Neuronal stem cell (in vitro differentiated cells): ENCODE data around the gene NTHL1.

Experiments
- DNase-seq: peaks from one replicate; pipeline ENCODE4 v3.0.0-alpha.2; 2013; ENCODE audit warnings: low spot score
- H2AFZ ChIP-seq: one replicate; pipeline ENCODE4 v1.6.1; 2013; ENCODE audit warnings: mild to moderate bottlenecking, low read length, inconsistent platforms
- H2AK5ac ChIP-seq: 2 replicates; pipeline ENCODE4 v1.6.1; 2013; ENCODE audit warnings: low read depth, mild to moderate bottlenecking, inconsistent platforms, low read length, moderate library complexity, mixed read lengths
- H2BK120ac ChIP-seq: 2 replicates; pipeline ENCODE4 v1.6.1; 2013; ENCODE audit warnings: low read depth, mild to moderate bottlenecking, inconsistent platforms, low read length, moderate library complexity, mixed read lengths
- H2BK12ac ChIP-seq: one replicate; pipeline ENCODE4 v1.6.1; 2013; ENCODE audit warnings: low read length, inconsistent platforms
- H2BK15ac ChIP-seq: 2 replicates; pipeline ENCODE4 v1.6.1; 2013; ENCODE audit warnings: mild to moderate bottlenecking, low read length, inconsistent platforms, mixed read lengths
- H2BK5ac ChIP-seq: one replicate; pipeline ENCODE4 v1.6.1; 2013; ENCODE audit warnings: inconsistent platforms, mild to moderate bottlenecking, low read length, moderate library complexity
- H3K14ac ChIP-seq: one replicate; pipeline ENCODE4 v1.6.1; 2013; ENCODE audit warnings: low read length, inconsistent platforms
- H3K18ac ChIP-seq: 2 replicates; pipeline ENCODE4 v1.6.1; 2013; ENCODE audit warnings: low read length, inconsistent platforms
- H3K23ac ChIP-seq: 2 replicates; pipeline ENCODE4 v1.6.1; 2013; ENCODE audit warnings: low read depth, mild to moderate bottlenecking, mixed read lengths, low read length, inconsistent platforms; ENCODE audit not compliant: poor library complexity
- H3K27ac ChIP-seq: replicated peaks from 3 replicates; pipeline ENCODE4 v1.5.1; 2013; ENCODE audit warnings: low read length, inconsistent platforms
- H3K27me3 ChIP-seq, 3 experiments: 2 replicates each; pipeline ENCODE4 v1.6.1; 2013; ENCODE audit warnings: low read length in 3 of 3, mild to moderate bottlenecking in 2 of 3, inconsistent platforms in 1 of 3, low read depth in 1 of 3, mixed read lengths in 1 of 3, moderate library complexity in 1 of 3; ENCODE audit not compliant: control insufficient read depth in 3 of 3, insufficient read depth in 3 of 3
- H3K36me3 ChIP-seq, 2 donors: replicated peaks in 1 of 2; 2 replicates each; pipeline ENCODE4 v1.6.1; 2013; ENCODE audit warnings: low read length in 2 of 2; ENCODE audit not compliant: control insufficient read depth in 2 of 2, insufficient read depth in 2 of 2
- H3K4ac ChIP-seq: 2 replicates; pipeline ENCODE4 v1.6.1; 2013; ENCODE audit warnings: inconsistent platforms, mild to moderate bottlenecking, low read length, moderate library complexity
- H3K4me1 ChIP-seq, 2 donors: 1 replicate in 1 of 2; 2 replicates in 1 of 2; pipeline ENCODE4 v1.6.1; 2013; ENCODE audit warnings: low read length in 2 of 2, low read depth in 1 of 2; ENCODE audit not compliant: control insufficient read depth in 2 of 2, insufficient read depth in 1 of 2
- H3K4me2 ChIP-seq: one replicate; pipeline ENCODE4 v1.6.1; 2013; ENCODE audit warnings: mild to moderate bottlenecking, low read length, inconsistent platforms; ENCODE audit not compliant: insufficient read depth, poor library complexity, severe bottlenecking
- H3K4me3 ChIP-seq, 2 donors: 2 replicates each; pipeline ENCODE4 v1.5.1; 2013; ENCODE audit warnings: low read length in 2 of 2, mild to moderate bottlenecking in 2 of 2, inconsistent platforms in 1 of 2, moderate library complexity in 1 of 2
- H3K79me1 ChIP-seq: one replicate; pipeline ENCODE4 v1.6.1; 2013; ENCODE audit warnings: low read depth, mild to moderate bottlenecking, inconsistent platforms, low read length, moderate library complexity
- H3K9ac ChIP-seq: one replicate; pipeline ENCODE4 v1.6.1; 2013; ENCODE audit warnings: mild to moderate bottlenecking, low read depth, low read length, inconsistent platforms; ENCODE audit not compliant: poor library complexity
- H3K9me3 ChIP-seq, 2 donors: replicated peaks in 1 of 2; 2 replicates each; pipeline versions ENCODE3 to v1.6.1; 2013; ENCODE audit warnings: low read length in 2 of 2, mild to moderate bottlenecking in 2 of 2, inconsistent platforms in 1 of 2, low read depth in 1 of 2, mixed read lengths in 1 of 2, moderate library complexity in 1 of 2; ENCODE audit not compliant: control insufficient read depth in 2 of 2, insufficient read depth in 1 of 2
- H4K8ac ChIP-seq: one replicate; pipeline ENCODE4 v1.6.1; 2013; ENCODE audit warnings: low read depth, mild to moderate bottlenecking, inconsistent platforms, low read length, moderate library complexity
- H4K91ac ChIP-seq: one replicate; pipeline ENCODE4 v1.6.1; 2013; ENCODE audit warnings: low read length, low read depth, mild to moderate bottlenecking, inconsistent platforms; ENCODE audit not compliant: poor library complexity
- WGBS, 2 donors: extraction: QIAGEN DNeasy Blood & Tissue Kit; methylation state at CpG; one replicate each; pipeline ENCODE4 v1.1.7; 2013; ENCODE audit warnings: missing lambda C conversion rate in 2 of 2, mixed read lengths in 1 of 2; ENCODE audit not compliant: insufficient read length in 2 of 2, insufficient replicate concordance in 1 of 2; ENCODE audit errors: extremely low coverage in 2 of 2; 5-methylcytosine and 5-hydroxymethylcytosine counted together

The NTHL1 gene

DNA sequence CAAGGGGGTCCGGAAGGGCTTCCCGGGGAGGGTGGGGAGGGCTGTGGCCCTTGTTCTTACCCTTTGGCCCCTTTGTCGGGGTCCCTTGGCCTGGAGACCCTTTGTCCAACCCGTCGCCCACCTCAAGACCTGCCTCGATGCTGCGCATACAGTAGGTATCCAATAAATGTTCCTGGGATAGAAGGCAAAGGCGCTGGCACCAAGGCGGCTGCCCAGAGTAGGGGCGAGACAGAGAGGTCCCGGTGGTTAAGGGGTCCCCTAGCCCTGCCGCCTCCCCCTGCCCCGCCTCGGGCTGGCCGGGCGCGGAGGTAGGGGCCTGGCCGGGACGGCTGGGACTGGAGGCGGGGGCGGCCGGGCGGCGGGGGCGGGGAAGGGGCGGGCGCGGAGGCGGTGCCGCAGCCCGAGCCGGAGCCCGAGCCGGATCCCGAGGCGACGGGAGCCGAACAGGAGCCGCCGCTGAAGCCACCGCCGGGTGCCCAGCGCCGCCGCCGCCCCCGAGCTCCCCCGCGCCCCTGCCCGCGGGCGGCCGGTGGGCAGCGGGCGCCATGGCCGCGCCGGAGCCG, 21.1 kb downstream of the NTHL1 start, which contains the start of gene NHERF2:
TSS of gene NHERF2 (plus strand) at position 442 of the 563 bp plus-strand sequence. CDS start at position 546, 104 bp downstream.
- Histone ChIP-seq H3K14ac (peak within 1 kb of the TSS; percentile 82), H3K9ac (peak within 1 kb of the TSS; percentile 83), H3K27me3 (peaks cover 3 to 42% (median 41%) of the 10 kb centered on the region in 3 experiments), H3K4me3 (peak within 1 kb of the TSS; percentile 50 to 83), H3K79me1 (peaks cover 4% of the 10 kb centered on the region), H3K18ac (peak within 1 kb of the TSS; percentile 95), H3K9me3 (peaks cover 4 to 5% of the 10 kb centered on the region in 2 donors), H3K4me1 (peaks cover 7 to 16% of the 10 kb centered on the region in 2 donors), H2BK12ac (peak within 1 kb of the TSS; percentile 63), H2BK5ac (no peak within 1 kb of the TSS), H4K91ac (peak within 1 kb of the TSS; percentile 1), H3K4me2 (peak within 1 kb of the TSS; percentile 89), H3K36me3 (no peaks in the 10 kb centered on the region), H2BK15ac (peak within 1 kb of the TSS; percentile 79), H2BK120ac (peak within 1 kb of the TSS; percentile 47), H3K27ac (no peak within 1 kb of the TSS), H2AK5ac (peak within 1 kb of the TSS; percentile 90), H4K8ac (no peak within 1 kb of the TSS), H3K23ac (peak within 1 kb of the TSS; percentile 58), H2AFZ (peak within 1 kb of the TSS; percentile 84), H3K4ac (peak within 1 kb of the TSS; percentile 98)
- DNase-seq: no peak
- no CpG with 5 or more reads among the region's 59 CpGs for WGBS, 2 donors

DNA sequence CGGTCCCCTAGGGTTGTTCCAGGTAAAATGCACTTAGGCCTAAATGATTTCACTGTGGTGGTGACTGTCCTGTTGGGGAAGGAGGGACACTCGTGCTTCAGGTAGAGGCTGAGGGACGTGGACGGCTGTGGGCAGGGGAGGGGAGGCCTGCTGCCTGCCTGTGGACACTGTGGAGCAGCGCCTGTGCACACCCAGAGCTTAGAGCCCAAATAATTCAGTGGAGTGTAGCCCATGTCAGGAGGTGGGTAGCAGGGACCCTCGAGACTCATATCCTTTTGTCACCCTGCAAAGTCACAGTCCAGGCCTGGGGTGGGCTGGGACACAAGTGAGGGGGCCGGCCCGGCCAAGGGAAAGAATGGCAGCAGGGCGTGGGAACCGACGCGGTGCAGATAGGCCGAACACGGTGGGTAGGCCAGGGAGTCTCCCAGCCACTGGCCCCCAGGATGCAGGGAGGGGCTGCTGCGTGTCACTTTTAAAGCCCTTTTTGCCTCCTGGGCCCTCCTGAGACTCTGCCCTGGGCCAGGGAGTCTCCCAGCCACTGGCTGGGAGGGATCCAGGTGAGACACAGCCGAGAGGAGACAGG, 21.7 kb downstream of the NTHL1 start:
- H3K4me3 ChIP-seq: peak overlapping the region in 1 of 2 donors; percentile 27
- H2BK5ac ChIP-seq: no peak overlapping the region
- no CpG with 5 or more reads among the region's 16 CpGs for WGBS, 2 donors
- H2AFZ ChIP-seq: peak overlapping the region; percentile 59
- H2AK5ac ChIP-seq: peak overlapping the region; percentile 90
- peaks cover 4% of the 10 kb centered on the region for H3K79me1 ChIP-seq
- H3K36me3 ChIP-seq: no peaks in the 10 kb centered on the region
- peak overlapping the region; percentile 46 for H2BK12ac ChIP-seq
- peak overlapping the region; percentile 47 for H2BK120ac ChIP-seq
- H3K27ac ChIP-seq: no peak overlapping the region
- no peak overlapping the region for H3K14ac ChIP-seq
- H3K4ac ChIP-seq: no peak overlapping the region
- H3K4me1 ChIP-seq: peaks cover 7 to 16% of the 10 kb centered on the region in 2 donors
- peak overlapping the region; percentile 79 for H2BK15ac ChIP-seq
- H4K8ac ChIP-seq: no peak overlapping the region
- H3K4me2 ChIP-seq: no peak overlapping the region
- peaks cover 3 to 45% (median 44%) of the 10 kb centered on the region in 3 experiments for H3K27me3 ChIP-seq
- peak overlapping the region; percentile 32 for H3K9ac ChIP-seq
- H3K18ac ChIP-seq: peak overlapping the region; percentile 50
- DNase-seq: no peak
- H3K9me3 ChIP-seq: peaks cover 4 to 5% of the 10 kb centered on the region in 2 donors
- H4K91ac ChIP-seq: no peak overlapping the region
- peak overlapping the region; percentile 55 for H3K23ac ChIP-seq

DNA sequence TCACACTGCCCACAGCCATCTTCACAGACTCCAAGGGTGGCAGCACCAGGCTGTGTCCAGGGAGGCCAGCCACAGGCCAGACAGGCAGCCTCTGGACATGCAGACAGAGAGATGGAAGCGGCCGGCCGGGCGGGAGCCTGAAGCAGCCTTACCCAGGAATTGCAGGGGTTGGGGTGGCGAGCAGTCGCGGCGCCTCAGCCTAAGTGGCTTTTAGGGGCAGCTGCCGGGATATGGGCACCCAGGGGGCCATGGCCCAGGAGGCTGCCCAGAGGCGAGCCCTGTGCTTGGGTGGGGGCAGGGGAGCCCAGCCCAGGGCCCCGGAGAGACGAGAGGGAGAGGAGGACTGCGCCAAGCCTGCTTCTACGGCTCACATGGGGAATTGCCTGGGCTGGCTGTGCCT, 22.4 kb downstream of the NTHL1 start:
- Histone ChIP-seq H4K91ac (no peak overlapping the region), H3K36me3 (no peaks in the 10 kb centered on the region), H3K4ac (peak overlapping the region; percentile 37), H3K27me3 (peaks cover 8 to 52% (median 51%) of the 10 kb centered on the region in 3 experiments), H3K4me1 (peaks cover 11 to 16% of the 10 kb centered on the region in 2 donors), H3K23ac (peak overlapping the region; percentile 55), H3K18ac (peak overlapping the region; percentile 71), H2AFZ (peak overlapping the region; percentile 3), H4K8ac (no peak overlapping the region), H3K79me1 (peaks cover 4% of the 10 kb centered on the region), H3K9me3 (peaks cover 4 to 5% of the 10 kb centered on the region in 2 donors), H3K9ac (peak overlapping the region; percentile 21), H3K4me2 (no peak overlapping the region), H2BK5ac (no peak overlapping the region), H2BK15ac (peak overlapping the region; percentile 79), H3K14ac (no peak overlapping the region), H2AK5ac (peak overlapping the region; percentile 90), H2BK12ac (peak overlapping the region; percentile 90), H2BK120ac (peak overlapping the region; percentile 47), H3K27ac (no peak overlapping the region), H3K4me3 (no peak overlapping the region)
- DNase-seq: no peak
- no CpG with 5 or more reads among the region's 14 CpGs for WGBS, 2 donors

DNA sequence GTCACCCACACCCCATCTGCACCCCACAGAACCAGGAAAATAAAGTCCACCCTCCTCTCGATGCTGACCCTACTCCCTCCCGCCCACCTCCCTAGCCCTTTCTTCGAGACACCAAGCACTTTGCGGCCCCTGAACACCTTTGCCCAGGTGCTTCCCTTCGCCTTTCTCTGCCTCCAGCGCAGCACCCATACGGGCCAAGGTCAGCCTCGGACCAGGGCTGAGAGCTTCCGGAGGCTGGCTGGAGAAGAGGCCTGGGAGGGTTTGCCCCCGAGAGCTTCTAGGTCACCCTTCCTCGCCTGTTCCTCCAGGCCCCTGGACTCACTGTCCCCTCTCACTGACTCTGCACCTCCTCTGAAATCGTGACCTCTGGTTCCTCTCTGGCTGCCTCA, 23.6 kb downstream of the NTHL1 start:
- Histone ChIP-seq H3K23ac (peak overlapping the region; percentile 89), H3K18ac (peak overlapping the region; percentile 94), H2AK5ac (peak overlapping the region; percentile 97), H4K91ac (no peak overlapping the region), H2BK5ac (peak overlapping the region; percentile 42), H3K27me3 (peaks cover 20 to 65% (median 64%) of the 10 kb centered on the region in 3 experiments), H3K9me3 (peaks cover 4 to 5% of the 10 kb centered on the region in 2 donors), H3K4me2 (no peak overlapping the region), H3K14ac (no peak overlapping the region), H3K9ac (no peak overlapping the region), H3K4me1 (peaks cover 11 to 17% of the 10 kb centered on the region in 2 donors), H3K36me3 (no peaks in the 10 kb centered on the region), H3K4me3 (no peak overlapping the region), H2BK120ac (peak overlapping the region; percentile 83), H4K8ac (no peak overlapping the region), H2BK12ac (no peak overlapping the region), H3K27ac (no peak overlapping the region), H2AFZ (peak overlapping the region; percentile 93), H2BK15ac (peak overlapping the region; percentile 95), H3K79me1 (peaks cover 4% of the 10 kb centered on the region), H3K4ac (peak overlapping the region; percentile 8)
- DNase-seq: no peak
- WGBS, 2 donors: no CpG with 5 or more reads among the region's 12 CpGs
